NCI-H1930 (cell line): ENCODE measurements around the gene ATOH8.
"Not testable (repeated sequence)": the region's sequence is repeated elsewhere in the genome, so short reads cannot be mapped to it uniquely, and the experiment has no call there.

Experiments
- DNase-seq, 2 experiments: peaks; one replicate each; lab custom pipeline; 2025; lab: John Stamatoyannopoulos, UW

The ATOH8 gene

GRCh38 chr2:85753525-85754312 is at the start of gene ATOH8:
Gene ATOH8, plus strand, starts transcription at chr2:85753991. Its CDS starts 199 bp downstream, at chr2:85754190.
- DNase-seq: no peak

- no peak for DNase-seq
Observed at GRCh38 chr2:85704038-85704437, 49.8 kb upstream of the ATOH8 start.

GRCh38 chr2:85704800-85705679 is 48.8 kb upstream of the ATOH8 start:
- DNase-seq: no peak

- DNase-seq: no peak
Observed at GRCh38 chr2:85705680-85706039, 48.1 kb upstream of the ATOH8 start.

- no peak for DNase-seq
Observed at GRCh38 chr2:85706063-85706462, 47.7 kb upstream of the ATOH8 start.

GRCh38 chr2:85706599-85707296 is 47.0 kb upstream of the ATOH8 start:
- no peak for DNase-seq

GRCh38 chr2:85707304-85707703 is 46.5 kb upstream of the ATOH8 start:
- DNase-seq: peak; percentile 45 to 73

GRCh38 chr2:85708641-85709040 is 45.1 kb upstream of the ATOH8 start:
- no peak for DNase-seq

- DNase-seq: no peak
Observed at GRCh38 chr2:85709401-85709811, 44.4 kb upstream of the ATOH8 start.

GRCh38 chr2:85710687-85711577 is 42.9 kb upstream of the ATOH8 start:
- no peak for DNase-seq

- no peak for DNase-seq
Observed at GRCh38 chr2:85711578-85712060, 42.2 kb upstream of the ATOH8 start.

GRCh38 chr2:85712336-85712735 is 41.5 kb upstream of the ATOH8 start:
- no peak for DNase-seq

GRCh38 chr2:85712849-85713612 is 40.8 kb upstream of the ATOH8 start:
- DNase-seq: no peak

GRCh38 chr2:85713836-85714235 is 40.0 kb upstream of the ATOH8 start:
- no peak for DNase-seq

GRCh38 chr2:85714421-85714820 is 39.4 kb upstream of the ATOH8 start:
- DNase-seq: not testable (repeated sequence)

- DNase-seq: no peak
Observed at GRCh38 chr2:85714841-85715240, 39.0 kb upstream of the ATOH8 start.

- no peak for DNase-seq
Observed at GRCh38 chr2:85716346-85716914, 37.4 kb upstream of the ATOH8 start.

- DNase-seq: no peak
Observed at GRCh38 chr2:85717308-85718008, 36.3 kb upstream of the ATOH8 start.

GRCh38 chr2:85718009-85718391 is 35.8 kb upstream of the ATOH8 start:
- DNase-seq: no peak
